PC-3 (cell line): ENCODE measurements around the gene P2RX3. TPM values are rescaled to one million over a fixed set of nuclear protein-coding genes. Genes with fewer than 3 reads are reported as not detected.

Experiments
- ATAC-seq: fragments of 200-7000 bp; cut with Tn5 transposase; 2 replicates; pipeline ENCODE4 v1.9.1; 2020; ENCODE audit warnings: mild to moderate bottlenecking, moderate library complexity
- BruUV-seq: library from RNA; stranded (reverse); fragments of 400-500 nt; replicated peaks from 2 replicates; lab custom pipeline; 2021; lab: Mats Ljungman, UMichigan
- CTCF ChIA-PET: fragments of 300-600 bp; sonication (Branson Sonifier 250); formaldehyde crosslinking; loops from one replicate; lab custom pipeline; 2022; ENCODE audit warnings: antibody characterized with exemption; lab: Charles Lee
- POLR2A ChIA-PET: fragments of 300-600 bp; sonication (Branson Sonifier 250); formaldehyde crosslinking; loops from one replicate; lab custom pipeline; 2022; ENCODE audit warnings: antibody characterized with exemption; ENCODE audit not compliant: unreplicated experiment; lab: Charles Lee
- DNase-seq: peaks from one replicate; pipeline ENCODE4 v3.0.0-alpha.2; 2015
- H2AFZ ChIP-seq: fragments of 300-600 bp; sonication (generic); 2 replicates; pipeline ENCODE4 v1.6.0; 2016; ENCODE audit warnings: antibody characterized with exemption, low read length
- H3F3A ChIP-seq: fragments of 300-600 bp; sonication (generic); one replicate; pipeline ENCODE4 v1.6.0; 2017; ENCODE audit warnings: antibody characterized with exemption, low read length, control low read depth, mild to moderate bottlenecking; ENCODE audit not compliant: unreplicated experiment
- H3K27ac ChIP-seq: fragments of 300-600 bp; sonication (generic); 2 replicates; pipeline ENCODE4 v1.5.1; 2016; ENCODE audit warnings: mild to moderate bottlenecking, low read length
- H3K27me3 ChIP-seq: fragments of 300-600 bp; sonication (generic); 2 replicates; pipeline ENCODE4 v1.6.1; 2016; ENCODE audit warnings: low read length, mixed read lengths
- H3K36me3 ChIP-seq: fragments of 300-600 bp; sonication (generic); 2 replicates; pipeline ENCODE4 v1.6.1; 2016; ENCODE audit warnings: low read depth, mixed run types, low read length, mixed read lengths
- H3K4me1 ChIP-seq: fragments of 300-600 bp; sonication (generic); 2 replicates; pipeline ENCODE4 v1.5.1; 2016; ENCODE audit warnings: low read length; ENCODE audit not compliant: insufficient read depth
- H3K4me2 ChIP-seq: fragments of 300-600 bp; sonication (generic); 2 replicates; pipeline ENCODE4 v1.6.0; 2016; ENCODE audit warnings: low read length
- H3K4me3 ChIP-seq: fragments of 300-600 bp; sonication (generic); 2 replicates; pipeline ENCODE4 v1.5.1; 2016; ENCODE audit warnings: mild to moderate bottlenecking, low read length, mixed read lengths
- H3K79me2 ChIP-seq: fragments of 300-600 bp; sonication (generic); 2 replicates; pipeline ENCODE4 v1.6.1; 2017; ENCODE audit warnings: low read length, mixed read lengths
- H3K9ac ChIP-seq: fragments of 300-600 bp; sonication (generic); 2 replicates; pipeline ENCODE4 v1.6.0; 2016; ENCODE audit warnings: mild to moderate bottlenecking, low read length
- H3K9me2 ChIP-seq: fragments of 300-600 bp; sonication (generic); replicated peaks from 2 replicates; pipeline ENCODE4 v1.6.1; 2016; ENCODE audit warnings: mixed run types, low read length, mixed read lengths
- H3K9me3 ChIP-seq: fragments of 300-600 bp; sonication (generic); 2 replicates; pipeline ENCODE4 v1.6.1; 2016; ENCODE audit warnings: low read length, mixed read lengths
- H4K20me1 ChIP-seq: fragments of 300-600 bp; sonication (generic); 2 replicates; pipeline ENCODE4 v1.6.1; 2016; ENCODE audit warnings: low read length, mixed read lengths
- EZH2 ChIP-seq: fragments of 300-600 bp; sonication (generic); IDR thresholded peaks from one replicate; pipeline ENCODE4 v1.6.1; 2017; ENCODE audit warnings: antibody characterized with exemption, mild to moderate bottlenecking, low read length; ENCODE audit not compliant: unreplicated experiment
- EZH2phosphoT487 ChIP-seq: fragments of 300-600 bp; sonication (generic); IDR thresholded peaks from 2 replicates; pipeline ENCODE4 v1.6.1; 2018; ENCODE audit warnings: mild to moderate bottlenecking, antibody characterized with exemption, low read length, borderline replicate concordance
- intact Hi-C: fragments of 100-400 bp; cut with micrococcal nuclease; formaldehyde crosslinking; loops from 2 replicates; pipeline ENCODE4 v1.9.0; 2023
- total RNA-seq: library from RNA; depleted of rRNA; stranded (reverse); fragments of >200 nt; gene quantifications from 2 replicates; pipeline ENCODE4 v1.2.3, GENCODE V29; 2014
- TF ChIP-seq, protein P1 (sequence below): fragments of 300-600 bp; sonication (generic); conservative IDR thresholded peaks from 2 replicates; pipeline ENCODE4 v1.5.1; 2017; ENCODE audit warnings: antibody characterized with exemption, low read depth, mild to moderate bottlenecking, low read length

P2RX3 gene
- total RNA-seq, 1 experiment from 2014 or later, result not detected

DNA sequence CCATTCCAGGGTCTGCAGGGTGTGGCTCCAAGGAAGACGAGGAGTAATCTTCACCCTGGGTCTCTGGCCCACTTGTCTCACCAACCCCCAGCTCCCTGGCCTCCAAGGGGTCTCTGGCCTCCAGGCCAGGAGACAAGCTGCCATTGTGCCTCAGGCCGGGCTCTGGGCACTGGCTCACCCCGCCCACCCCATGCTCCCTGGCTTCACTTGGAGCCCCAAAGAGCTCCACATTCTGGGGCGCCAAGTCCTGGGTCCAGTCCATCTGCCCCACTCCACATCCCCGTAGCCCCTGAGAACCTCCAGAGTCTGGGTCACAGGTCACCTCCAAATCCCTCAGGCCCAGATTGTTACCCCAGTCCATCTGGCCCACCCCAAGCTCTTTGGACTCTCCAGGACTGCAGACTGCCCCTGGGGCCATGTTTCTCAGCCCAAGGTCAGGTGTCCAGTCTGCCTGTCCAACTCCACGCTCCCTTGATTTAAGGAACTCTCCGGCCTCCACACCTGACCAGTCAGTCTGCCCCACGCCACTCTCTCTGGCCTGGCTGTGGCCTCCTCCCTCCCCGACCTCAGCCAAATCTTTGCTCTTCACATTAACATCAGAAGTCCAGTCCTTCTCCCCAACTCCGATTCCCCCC, 29.6 kb upstream of the P2RX3 start:
- Histone ChIP-seq H4K20me1 (0 out of 2 replicates have a peak, but pooled peaks cover 5% of the 10 kb centered on the region), H3K27ac (peak overlapping the region; percentile 77), H3K4me2 (peak overlapping the region; percentile 76), H3K4me1 (peaks cover 79% of the 10 kb centered on the region), H3K9me2 (no peaks in the 10 kb centered on the region), H3K79me2 (peaks cover 60% of the 10 kb centered on the region), H3F3A (no peaks in the 10 kb centered on the region), H3K4me3 (peak overlapping the region; percentile 53; the same call in 1 of the 2 replicates), H2AFZ (no peak overlapping the region), H3K36me3 (peaks cover 25% of the 10 kb centered on the region), H3K27me3 (no peaks in the 10 kb centered on the region), H3K9me3 (no peaks in the 10 kb centered on the region), H3K9ac (no peak overlapping the region)
- intact Hi-C loops, result no loop called here
- POLR2A ChIA-PET, result interaction anchor here (0.6 kb wide), 1 partner anchor 30 kb away, joined by 3 read pairs; no protein-coding TSS in a partner anchor
- BruUV-seq, result no TSS peak
- CTCF ChIA-PET, result no interaction called here
- TF ChIP-seq, protein P1, sequence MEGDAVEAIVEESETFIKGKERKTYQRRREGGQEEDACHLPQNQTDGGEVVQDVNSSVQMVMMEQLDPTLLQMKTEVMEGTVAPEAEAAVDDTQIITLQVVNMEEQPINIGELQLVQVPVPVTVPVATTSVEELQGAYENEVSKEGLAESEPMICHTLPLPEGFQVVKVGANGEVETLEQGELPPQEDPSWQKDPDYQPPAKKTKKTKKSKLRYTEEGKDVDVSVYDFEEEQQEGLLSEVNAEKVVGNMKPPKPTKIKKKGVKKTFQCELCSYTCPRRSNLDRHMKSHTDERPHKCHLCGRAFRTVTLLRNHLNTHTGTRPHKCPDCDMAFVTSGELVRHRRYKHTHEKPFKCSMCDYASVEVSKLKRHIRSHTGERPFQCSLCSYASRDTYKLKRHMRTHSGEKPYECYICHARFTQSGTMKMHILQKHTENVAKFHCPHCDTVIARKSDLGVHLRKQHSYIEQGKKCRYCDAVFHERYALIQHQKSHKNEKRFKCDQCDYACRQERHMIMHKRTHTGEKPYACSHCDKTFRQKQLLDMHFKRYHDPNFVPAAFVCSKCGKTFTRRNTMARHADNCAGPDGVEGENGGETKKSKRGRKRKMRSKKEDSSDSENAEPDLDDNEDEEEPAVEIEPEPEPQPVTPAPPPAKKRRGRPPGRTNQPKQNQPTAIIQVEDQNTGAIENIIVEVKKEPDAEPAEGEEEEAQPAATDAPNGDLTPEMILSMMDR, result no peak
- TF ChIP-seq EZH2, result no peak
- TF ChIP-seq EZH2phosphoT487, result no peak
- ATAC-seq, result no peak
- DNase-seq, result no peak

DNA sequence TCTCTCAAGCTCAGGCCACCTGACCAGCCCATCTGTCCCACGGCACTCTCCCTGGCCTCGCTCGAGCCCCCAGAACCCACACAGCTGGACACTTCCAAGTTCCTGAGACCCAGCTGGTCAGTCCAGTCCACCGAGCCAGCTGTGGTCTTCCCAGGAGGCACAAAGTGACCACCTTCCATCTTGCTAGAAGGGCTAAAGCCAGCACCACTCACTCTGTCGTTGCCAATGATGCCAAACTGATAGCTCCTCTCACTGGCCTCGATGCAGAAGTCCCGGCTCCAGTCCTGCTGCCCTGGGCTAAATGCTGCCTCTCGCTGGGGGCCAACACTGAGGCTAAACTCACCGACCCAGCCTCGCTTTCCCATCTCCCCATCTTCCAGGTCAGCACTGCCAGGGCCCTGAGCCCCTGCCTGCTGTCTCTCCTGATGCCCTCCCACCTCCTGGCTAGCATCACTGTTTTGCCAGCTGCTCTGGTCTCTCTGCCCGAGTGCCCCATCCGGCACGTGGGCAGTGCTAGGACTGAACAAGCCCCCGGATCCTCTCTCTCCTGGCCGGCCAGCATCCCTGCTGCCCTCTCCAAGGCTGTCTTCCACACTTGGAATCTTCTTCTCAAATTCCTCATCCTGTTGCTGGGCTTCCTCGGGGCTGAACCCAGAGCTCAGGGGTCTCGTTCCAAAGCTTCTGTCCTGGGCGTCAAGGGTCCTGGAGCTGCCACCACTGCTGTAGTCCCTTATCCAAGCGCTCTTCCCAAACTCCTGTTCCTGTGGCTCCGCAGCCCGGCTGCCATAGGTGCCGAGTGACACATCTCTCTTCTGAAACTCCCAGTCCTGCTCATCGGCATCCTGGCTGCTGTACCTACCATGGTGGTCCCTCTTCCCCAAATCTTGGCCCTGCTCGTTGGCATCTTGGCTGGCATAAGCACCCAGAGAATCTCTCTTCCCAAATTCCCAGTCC, 28.8 kb upstream of the P2RX3 start:
- peak overlapping the region; percentile 77 for H3K27ac ChIP-seq

More for the DNA sequence above, 28.8 kb upstream of the P2RX3 start:
- Histone ChIP-seq H3K79me2 (peaks cover 57% of the 10 kb centered on the region), H3K9ac (no peak overlapping the region), H2AFZ (no peak overlapping the region), H3K4me3 (no peak overlapping the region), H3K9me2 (no peaks in the 10 kb centered on the region), H3K36me3 (peaks cover 31% of the 10 kb centered on the region), H3K4me1 (peaks cover 70% of the 10 kb centered on the region), H3K9me3 (no peaks in the 10 kb centered on the region), H3F3A (no peaks in the 10 kb centered on the region), H3K4me2 (peak overlapping the region; percentile 96), H3K27me3 (no peaks in the 10 kb centered on the region), H4K20me1 (0 out of 2 replicates have a peak, but pooled peaks cover 5% of the 10 kb centered on the region)
- ATAC-seq (no peak), DNase-seq (no peak)
- BruUV-seq, result TSS peak; percentile 28
- ChIA-PET CTCF (no interaction called here), POLR2A (interaction anchor here (0.6 kb wide), 1 partner anchor 31 kb away, joined by 3 read pairs; no protein-coding TSS in a partner anchor)
- TF ChIP-seq EZH2 (no peak), EZH2phosphoT487 (no peak)
- TF ChIP-seq, protein P1, result no peak
- intact Hi-C loops, result loop anchor here (2.0 kb wide), 1 partner anchor 31 kb away; no protein-coding TSS in a partner anchor
